Measurements from ENCODE around the gene SMAD2. TPM values are rescaled to one million over a fixed set of nuclear protein-coding genes. Genes with fewer than 3 reads are reported as not detected.

Gene SMAD2
- total RNA-seq, 2 experiments from 2014 or later = 40.4 to 81.1 TPM

- intact Hi-C loops (cut with micrococcal nuclease; ENCODE audit: unreplicated experiment) = no loop called here
- Histone ChIP-seq H3K9me3 (ENCODE audit: low read length) (no peaks in the 10 kb centered on the region; the same call in 1 of the 2 replicates), H3K9me2 (ENCODE audit: insufficient read depth, low read length) (no peaks in the 10 kb centered on the region), H3K36me3 (ENCODE audit: insufficient read depth, low read length) (peaks cover 29% of the 10 kb centered on the region), H3K27ac (ENCODE audit: low read depth, low read length, poor library complexity, severe bottlenecking) (no peak overlapping the region), H4K20me1 (ENCODE audit: insufficient read depth, low read length) (no peaks in the 10 kb centered on the region), H3K4me2 (ENCODE audit: low read length) (no peak overlapping the region), H3K4me3 (ENCODE audit: low read depth, low read length, poor library complexity, severe bottlenecking) (no peak overlapping the region), H2AFZ (ENCODE audit: low read length) (no peak overlapping the region), H3K4me1 (ENCODE audit: insufficient read depth, low read length, poor library complexity, severe bottlenecking) (no peaks in the 10 kb centered on the region), H3K79me2 (ENCODE audit: insufficient read depth, low read depth, low read length) (peaks cover 77% of the 10 kb centered on the region)
- TF ChIP-seq EZH2phosphoT487 (IDR thresholded peaks at IDR 0.05; ENCODE audit: borderline replicate concordance, low read depth, low read length) = no peak
- no peak for TF ChIP-seq CTCF (conservative IDR thresholded peaks at IDR 0.05; ENCODE audit: low read length)
- POLR2A ChIA-PET = interaction anchor here (0.7 kb wide), 1 partner anchor 35 kb away, joined by 9 read pairs; no protein-coding TSS in a partner anchor
- BruUV-seq (replicated peaks) = no TSS peak
- no peak for DNase-seq (ENCODE audit: low spot score)
- CTCF ChIA-PET (ENCODE audit: unreplicated experiment) = no interaction called here
Observed at GRCh38 chr18:47911877-47912276, 18.6 kb downstream of the SMAD2 start.

GRCh38 chr18:47909484-47909883 is 21.0 kb downstream of the SMAD2 start:
- no peak for DNase-seq (ENCODE audit: low spot score)
- no peak overlapping the region for H3K4me2 ChIP-seq (ENCODE audit: low read length)
- H3K4me3 ChIP-seq (ENCODE audit: low read depth, low read length, poor library complexity, severe bottlenecking) = no peak overlapping the region
- H3K36me3 ChIP-seq (ENCODE audit: insufficient read depth, low read length) = peaks cover 44% of the 10 kb centered on the region
- H3K27ac ChIP-seq (ENCODE audit: low read depth, low read length, poor library complexity, severe bottlenecking) = no peak overlapping the region
- BruUV-seq (replicated peaks) = no TSS peak
- H3K79me2 ChIP-seq (ENCODE audit: insufficient read depth, low read depth, low read length) = peaks cover 80% of the 10 kb centered on the region
- H3K9me2 ChIP-seq (ENCODE audit: insufficient read depth, low read length) = no peaks in the 10 kb centered on the region
- intact Hi-C loops (cut with micrococcal nuclease; ENCODE audit: unreplicated experiment) = no loop called here
- POLR2A ChIA-PET = no interaction called here
- CTCF ChIA-PET (ENCODE audit: unreplicated experiment) = no interaction called here
- H4K20me1 ChIP-seq (ENCODE audit: insufficient read depth, low read length) = no peaks in the 10 kb centered on the region
- H3K9me3 ChIP-seq (ENCODE audit: low read length) = peaks cover 5% of the 10 kb centered on the region; the same call in 1 of the 2 replicates
- H3K4me1 ChIP-seq (ENCODE audit: insufficient read depth, low read length, poor library complexity, severe bottlenecking) = no peaks in the 10 kb centered on the region
- TF ChIP-seq CTCF (conservative IDR thresholded peaks at IDR 0.05; ENCODE audit: low read length) (no peak), EZH2phosphoT487 (IDR thresholded peaks at IDR 0.05; ENCODE audit: borderline replicate concordance, low read depth, low read length) (no peak)
- H2AFZ ChIP-seq (ENCODE audit: low read length) = no peak overlapping the region

GRCh38 chr18:47908592-47908991 is 21.9 kb downstream of the SMAD2 start:
- TF ChIP-seq CTCF (conservative IDR thresholded peaks at IDR 0.05; ENCODE audit: low read length) (no peak), EZH2phosphoT487 (IDR thresholded peaks at IDR 0.05; ENCODE audit: borderline replicate concordance, low read depth, low read length) (no peak)
- H3K27ac ChIP-seq (ENCODE audit: low read depth, low read length, poor library complexity, severe bottlenecking) = no peak overlapping the region
- H3K4me1 ChIP-seq (ENCODE audit: insufficient read depth, low read length, poor library complexity, severe bottlenecking) = no peaks in the 10 kb centered on the region
- no peak for DNase-seq (ENCODE audit: low spot score)
- no TSS peak for BruUV-seq (replicated peaks)
- H3K4me2 ChIP-seq (ENCODE audit: low read length) = no peak overlapping the region
- H3K4me3 ChIP-seq (ENCODE audit: low read depth, low read length, poor library complexity, severe bottlenecking) = no peak overlapping the region
- peaks cover 5% of the 10 kb centered on the region; the same call in 1 of the 2 replicates for H3K9me3 ChIP-seq (ENCODE audit: low read length)
- ChIA-PET POLR2A (no interaction called here), CTCF (ENCODE audit: unreplicated experiment) (no interaction called here)
- H3K36me3 ChIP-seq (ENCODE audit: insufficient read depth, low read length) = peaks cover 44% of the 10 kb centered on the region
- no peaks in the 10 kb centered on the region for H3K9me2 ChIP-seq (ENCODE audit: insufficient read depth, low read length)
- no peak overlapping the region for H2AFZ ChIP-seq (ENCODE audit: low read length)
- H3K79me2 ChIP-seq (ENCODE audit: insufficient read depth, low read depth, low read length) = peaks cover 80% of the 10 kb centered on the region
- intact Hi-C loops (cut with micrococcal nuclease; ENCODE audit: unreplicated experiment) = no loop called here
- no peaks in the 10 kb centered on the region for H4K20me1 ChIP-seq (ENCODE audit: insufficient read depth, low read length)
